Activated CD8-positive, alpha-beta memory T cell treated with anti-CD3 and anti-CD28 coated beads, Interleukin-2, amount 50 U/mL, for 1 hour (primary cell): ENCODE measurements around the gene DNAH11.
"Not testable (repeated sequence)": the region's sequence is repeated elsewhere in the genome, so short reads cannot be mapped to it uniquely, and the experiment has no call there.

ENCODE experiments used
- DNase-seq: peaks from one replicate; pipeline ENCODE4 v3.0.0-alpha.2; 2020; ENCODE audit errors: extremely low read depth

DNAH11 gene

DNA sequence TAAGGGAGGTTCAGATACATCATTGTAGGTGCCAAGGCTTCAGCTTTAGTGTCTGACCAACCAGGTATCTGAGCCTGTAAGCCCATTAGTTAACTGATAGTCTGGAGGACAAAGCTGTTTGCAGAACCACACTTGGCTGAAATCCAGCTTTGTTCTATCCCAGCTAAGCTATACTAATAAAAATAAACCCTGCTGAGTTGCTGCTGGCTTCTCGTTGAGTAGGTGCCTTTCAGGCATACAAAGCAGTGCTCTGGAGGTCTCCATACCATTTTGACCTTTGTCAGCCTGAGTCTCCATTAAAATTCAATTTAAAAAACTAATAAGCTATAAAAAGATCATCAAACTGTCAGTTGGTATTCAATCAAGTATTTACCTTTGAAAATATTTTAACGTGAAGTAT, 380.8 kb downstream of the DNAH11 start:
- DNase-seq, result no peak

DNA sequence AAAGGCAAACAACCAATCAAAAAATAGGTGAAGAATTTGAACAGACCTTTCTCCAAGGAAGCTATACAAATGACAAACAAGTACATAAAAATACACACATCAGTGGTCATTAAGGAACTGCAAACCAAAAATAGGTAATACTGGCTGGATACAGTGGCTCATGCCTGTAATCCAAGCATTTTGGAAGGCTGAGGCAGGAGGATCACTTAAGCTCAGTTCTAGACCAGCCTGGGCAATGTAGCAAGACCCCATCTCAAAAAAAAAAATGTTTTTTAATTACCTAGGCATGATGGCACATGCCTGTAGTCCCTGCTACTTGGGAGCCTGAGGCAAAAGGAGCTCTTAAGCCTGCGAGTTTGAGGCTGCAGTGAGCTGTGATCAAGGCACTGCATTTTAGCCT, 383.6 kb downstream of the DNAH11 start:
- no peak for DNase-seq

DNA sequence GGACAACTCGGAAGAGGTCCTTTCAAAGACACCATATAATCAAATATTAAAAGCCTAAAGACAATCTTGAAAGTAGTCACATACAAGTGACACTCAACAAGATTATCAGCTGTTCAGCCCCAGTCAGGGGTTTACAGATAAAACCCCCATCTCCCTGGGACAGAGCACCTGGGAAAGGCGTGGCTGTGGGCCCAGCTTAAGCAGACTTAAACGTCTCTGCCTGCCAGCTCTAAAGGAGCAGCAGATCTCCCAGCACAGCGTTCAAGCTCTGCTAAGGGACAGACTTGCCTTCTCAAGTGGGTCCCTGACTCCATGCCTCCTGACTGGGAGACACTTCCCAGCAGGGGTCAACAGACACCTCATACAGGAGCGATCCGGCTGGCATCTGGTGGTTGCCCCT, 384.9 kb downstream of the DNAH11 start:
- DNase-seq, result no peak

DNA sequence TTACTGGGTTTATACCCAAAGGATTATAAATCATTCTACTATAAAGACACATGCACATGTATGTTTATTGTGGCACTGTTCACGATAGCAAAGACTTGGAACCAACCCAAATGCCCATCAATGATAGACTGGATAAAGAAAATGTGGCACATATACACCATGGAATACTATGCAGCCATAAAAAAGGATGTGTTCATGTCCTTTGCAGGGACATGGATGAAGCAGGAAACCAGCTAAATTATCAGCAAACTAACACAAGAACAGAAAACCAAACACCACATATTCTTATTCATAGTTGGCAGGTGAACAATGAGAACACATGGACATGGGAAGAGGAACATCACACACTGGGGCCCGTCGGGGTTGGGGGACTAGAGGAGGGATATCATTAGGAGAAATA, 390.5 kb downstream of the DNAH11 start:
- not testable (repeated sequence) for DNase-seq

DNA sequence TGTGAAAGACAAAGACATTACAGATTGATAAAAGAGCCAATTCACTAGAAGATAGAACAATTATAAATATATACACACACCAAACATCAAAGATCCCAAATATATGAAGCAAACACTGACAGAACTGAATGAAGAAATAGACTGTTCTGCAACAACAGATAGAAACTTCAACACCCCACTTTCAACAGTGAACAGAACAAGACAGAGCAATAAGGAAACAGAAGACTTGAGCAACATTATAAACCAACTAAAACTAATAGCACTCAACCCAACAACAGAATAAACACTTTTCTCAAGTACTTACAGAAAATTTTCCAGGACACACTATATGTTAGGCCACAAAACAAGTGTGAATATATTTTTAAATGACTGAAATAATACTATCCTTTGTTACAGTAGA, 392.0 kb downstream of the DNAH11 start:
- no peak for DNase-seq

DNA sequence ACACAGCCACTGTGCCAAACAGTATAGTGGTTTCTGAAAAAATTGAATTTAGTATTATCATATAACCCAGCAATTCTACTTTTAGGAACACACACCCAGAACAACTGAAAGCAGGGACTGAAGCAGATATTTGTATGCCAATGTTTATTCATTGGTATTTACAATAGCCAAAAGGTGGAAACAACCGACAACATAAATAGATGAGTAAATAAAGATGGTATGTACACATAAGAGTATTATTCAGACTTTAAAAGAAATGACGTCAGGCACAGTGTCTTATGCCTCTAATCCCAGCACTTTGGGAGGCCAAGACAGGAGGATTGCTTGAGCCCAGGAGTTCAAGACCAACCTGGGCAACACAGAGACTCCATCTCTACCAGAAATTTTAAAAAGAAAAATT, 395.6 kb downstream of the DNAH11 start:
- no peak for DNase-seq

DNA sequence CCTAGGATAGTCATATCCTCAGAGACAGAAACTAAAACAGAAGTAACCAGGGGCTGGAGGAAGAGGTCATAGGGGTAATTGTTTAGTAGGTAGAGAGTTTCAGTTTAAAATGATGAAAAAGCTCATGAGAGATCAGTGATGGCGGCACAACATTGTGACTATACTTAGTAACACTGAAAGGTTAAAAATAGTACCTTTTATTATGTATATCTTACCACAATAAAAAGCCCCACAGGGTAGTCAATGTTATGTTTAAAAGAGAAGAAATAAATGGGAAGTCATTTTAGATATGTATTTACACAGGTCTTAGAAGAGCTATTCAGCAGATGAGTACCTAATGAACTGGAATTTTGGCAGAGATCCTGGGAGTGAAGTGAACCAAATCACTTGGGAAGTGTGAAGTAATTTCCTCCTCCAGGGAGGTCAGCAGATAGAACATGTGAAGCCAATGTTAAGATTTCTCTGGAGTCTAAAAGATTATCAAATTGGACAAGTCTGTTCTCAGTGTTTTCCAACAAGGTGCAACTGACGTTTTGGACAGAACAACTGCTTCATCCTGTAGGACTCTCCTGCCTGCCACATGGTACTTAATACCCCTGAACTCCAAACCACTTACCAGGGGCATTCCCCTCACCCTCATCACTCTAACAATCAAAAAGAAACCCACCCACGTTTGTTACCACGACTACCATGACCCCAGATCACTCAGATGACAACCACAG, 396.5 kb downstream of the DNAH11 start:
- no peak for DNase-seq

DNA sequence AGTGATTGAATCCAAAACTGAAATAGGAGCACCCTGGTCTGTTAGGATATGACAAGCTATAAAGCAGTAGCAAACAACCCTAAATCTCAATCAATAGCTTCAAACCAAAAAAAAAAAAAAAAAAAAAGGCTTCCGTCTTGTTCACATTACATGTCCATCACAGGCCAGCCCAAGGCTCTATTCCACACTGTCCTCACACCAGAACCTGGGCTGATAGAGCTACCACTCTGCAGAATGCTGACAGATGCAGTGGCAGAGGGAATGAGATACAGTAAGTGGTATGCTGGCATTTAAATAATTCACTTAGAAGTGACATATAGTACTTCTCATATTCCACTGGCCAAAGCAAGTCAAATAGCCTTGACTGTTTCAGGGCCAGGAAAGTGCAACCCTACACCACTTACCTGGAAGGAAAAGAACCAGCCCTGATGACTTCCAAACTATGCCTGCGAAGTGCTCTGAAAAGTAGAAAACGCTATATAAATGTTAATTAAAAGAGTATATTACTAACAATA, 397.1 kb downstream of the DNAH11 start:
- no peak for DNase-seq

DNA sequence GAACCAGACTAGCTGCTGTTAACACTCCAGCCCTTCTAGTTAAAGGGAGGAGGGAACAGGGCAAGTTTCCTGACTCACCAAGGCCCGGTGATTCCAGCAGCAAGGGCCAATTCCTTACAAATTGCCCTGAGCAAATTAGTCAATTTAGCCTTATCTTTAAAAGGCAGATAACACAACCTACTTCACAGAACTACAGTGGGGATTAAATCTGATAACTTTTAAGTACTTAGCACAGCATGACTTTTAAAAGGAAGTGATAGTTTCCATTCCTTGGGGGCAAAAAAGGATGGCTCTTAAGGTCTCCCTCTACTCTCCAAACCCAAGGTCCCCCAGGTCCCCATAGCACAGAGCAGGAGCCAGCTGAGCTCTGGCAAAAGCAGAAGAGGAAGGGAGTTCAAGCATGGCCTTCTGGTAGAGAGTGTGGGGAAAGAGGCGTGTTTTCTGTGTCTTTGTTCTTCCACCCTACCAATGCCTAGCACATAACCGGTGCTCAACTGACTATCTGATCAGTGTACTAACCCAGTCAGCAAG, 398.8 kb downstream of the DNAH11 start:
- DNase-seq, result no peak

DNA sequence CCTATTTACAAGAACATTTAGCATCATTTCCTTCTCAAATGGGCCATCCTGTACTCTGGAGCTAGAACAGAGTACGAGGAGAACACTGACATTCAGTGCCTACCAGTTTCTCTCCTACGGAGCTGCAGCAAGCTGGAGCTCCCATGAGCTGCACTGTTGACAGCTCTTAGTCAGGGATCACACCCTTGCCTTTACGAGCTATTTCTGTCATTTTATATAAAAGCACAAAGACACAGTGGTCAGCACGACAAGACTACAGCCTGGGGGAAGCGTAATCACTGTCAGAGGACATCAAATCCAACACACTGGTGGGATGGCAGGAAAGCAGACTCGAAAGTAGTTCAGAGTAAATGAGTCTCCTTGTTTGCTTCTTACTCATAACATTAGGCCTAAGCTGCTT, 400.1 kb downstream of the DNAH11 start:
- no peak for DNase-seq

DNA sequence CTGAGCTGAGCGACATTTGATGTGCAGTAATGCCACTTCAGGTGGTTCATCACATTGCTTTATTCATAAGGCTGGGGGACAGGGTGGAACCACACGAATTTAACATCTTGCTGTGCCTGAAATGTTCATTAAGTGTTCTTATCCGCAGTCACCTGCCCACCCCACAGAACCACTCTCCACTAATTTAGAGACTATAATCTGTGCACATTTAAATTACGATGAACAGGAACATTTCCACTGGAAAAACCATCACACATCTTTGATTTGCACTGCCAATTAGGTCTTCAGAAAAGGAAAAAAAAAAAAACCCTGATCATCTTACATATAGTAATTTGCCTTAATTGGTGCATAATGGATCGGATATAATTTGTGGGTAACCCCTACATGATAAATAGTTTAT, 400.6 kb downstream of the DNAH11 start:
- DNase-seq, result no peak

DNA sequence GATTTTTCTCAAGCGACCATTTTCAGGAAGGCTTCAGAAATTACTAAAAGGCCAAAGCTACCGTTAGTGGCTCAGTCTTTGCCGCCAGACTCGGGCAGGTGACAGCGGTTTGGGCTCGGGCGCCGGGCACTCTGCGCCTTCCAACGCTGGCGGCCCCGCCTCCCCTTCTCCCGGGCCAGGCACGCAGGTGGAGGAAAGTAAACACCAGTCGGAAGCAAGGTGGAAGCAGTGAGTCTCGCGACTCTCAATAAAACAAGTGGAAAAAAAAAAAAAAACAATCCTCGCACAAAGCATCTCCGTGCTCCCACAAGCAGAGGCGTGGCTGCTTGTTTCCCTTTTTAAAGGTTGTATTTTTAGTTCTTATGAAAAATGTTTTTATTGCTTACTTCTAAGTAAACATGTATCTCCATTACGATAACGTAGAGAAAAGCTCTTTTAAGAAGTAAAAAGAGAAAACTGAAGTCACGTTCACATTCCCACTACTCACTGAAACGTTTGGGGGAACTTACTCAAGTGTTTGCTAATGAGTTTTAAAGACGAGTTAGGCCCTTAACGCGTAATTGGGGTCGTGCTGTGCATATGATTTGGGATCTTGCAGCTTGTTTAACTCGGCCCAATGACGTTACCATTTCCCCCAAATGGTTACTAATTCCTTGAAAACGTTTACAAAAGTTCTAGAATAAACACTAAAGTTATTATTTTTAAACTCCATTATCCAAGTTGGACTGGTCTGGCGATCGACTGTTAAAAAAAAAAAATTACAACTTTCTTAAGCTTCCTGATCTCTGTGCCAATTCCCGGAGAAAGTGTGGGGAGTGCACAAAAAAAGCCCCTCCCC, 402.0 kb downstream of the DNAH11 start:
- DNase-seq, result no peak

DNA sequence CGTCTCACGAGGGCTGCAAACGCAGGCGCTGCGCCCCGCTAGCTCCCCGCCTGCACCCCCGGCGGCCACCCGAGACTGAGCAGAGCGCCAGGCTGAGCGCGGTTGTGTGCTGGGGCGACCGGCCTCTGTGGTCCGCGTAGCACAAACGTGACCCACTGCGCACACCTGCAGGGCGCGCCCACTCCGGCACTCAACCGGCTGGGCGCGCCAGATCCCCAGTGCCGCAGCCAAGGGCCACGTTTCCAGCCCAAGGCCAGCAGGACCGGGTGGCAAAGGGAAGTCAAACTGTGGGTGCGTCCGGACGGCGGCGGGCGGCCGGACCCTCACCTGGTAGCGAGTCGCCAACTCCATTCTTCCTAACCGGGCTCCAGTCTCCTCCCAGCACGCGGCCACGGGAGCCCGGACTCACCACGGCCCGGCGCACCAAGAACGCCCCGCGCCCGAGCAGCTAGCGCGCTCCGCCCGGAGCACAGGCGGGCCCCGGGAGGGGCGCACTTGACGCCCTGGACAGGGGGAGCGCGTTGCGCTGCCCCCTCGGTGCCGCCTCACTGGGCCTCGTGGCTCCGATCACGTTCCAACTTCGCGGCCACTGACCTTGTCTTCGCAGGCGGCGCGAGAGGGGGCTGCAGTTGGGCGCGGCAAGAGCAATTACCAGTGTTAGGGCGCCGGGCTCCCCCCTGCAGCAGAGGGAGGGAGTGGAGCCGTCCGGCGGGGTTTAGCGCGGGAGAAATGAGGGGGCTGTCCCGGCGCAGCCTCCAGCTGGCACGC, 402.8 kb downstream of the DNAH11 start, which contains the start of gene CDCA7L:
Gene CDCA7L (minus strand): TSS at position 446 of the 768 bp plus-strand sequence. CDS start 95 bp downstream, at position 351.
- no peak for DNase-seq

DNA sequence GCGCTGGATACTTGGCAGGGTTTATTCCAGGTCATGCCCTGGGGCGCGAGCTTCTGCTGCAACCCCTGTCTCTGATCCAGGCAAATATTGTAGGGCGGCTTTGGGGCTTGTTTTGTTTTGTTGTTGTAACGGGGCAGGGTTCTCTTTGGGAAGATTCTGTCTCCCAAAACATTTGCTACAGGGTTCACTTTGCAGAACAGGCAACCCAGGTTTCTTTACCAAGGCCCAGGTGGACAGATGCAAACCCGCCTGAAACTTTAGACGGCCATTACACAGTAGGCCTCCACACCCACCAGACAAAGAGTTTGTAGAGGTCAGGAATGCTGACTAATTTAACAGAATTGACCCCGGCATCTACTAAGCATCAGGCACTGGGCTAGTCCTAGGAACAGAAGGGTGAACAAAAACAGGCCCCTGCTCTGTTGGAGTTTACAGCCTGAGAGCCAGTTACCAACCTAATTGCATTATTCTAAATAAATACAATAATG, 403.4 kb downstream of the DNAH11 start:
- no peak for DNase-seq

DNA sequence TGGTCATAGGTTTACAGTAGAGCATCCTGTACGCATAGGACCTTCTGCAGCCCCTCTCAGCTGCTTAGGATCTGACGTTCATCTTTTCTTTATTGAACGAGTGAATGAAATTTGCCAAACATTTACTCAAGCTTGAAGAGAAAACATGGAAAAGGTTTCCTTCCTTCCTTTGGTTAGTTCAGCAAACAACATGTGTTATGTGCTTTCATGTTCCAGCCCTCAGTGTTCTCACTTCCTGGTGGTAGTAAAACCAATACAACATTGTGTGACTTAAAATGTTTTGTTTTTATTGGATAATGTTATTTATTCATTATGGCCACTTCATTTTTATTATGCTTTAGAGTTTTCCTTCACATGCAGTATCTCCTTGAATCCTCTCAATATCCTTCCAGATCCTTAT, 404.2 kb downstream of the DNAH11 start:
- DNase-seq, result no peak

DNA sequence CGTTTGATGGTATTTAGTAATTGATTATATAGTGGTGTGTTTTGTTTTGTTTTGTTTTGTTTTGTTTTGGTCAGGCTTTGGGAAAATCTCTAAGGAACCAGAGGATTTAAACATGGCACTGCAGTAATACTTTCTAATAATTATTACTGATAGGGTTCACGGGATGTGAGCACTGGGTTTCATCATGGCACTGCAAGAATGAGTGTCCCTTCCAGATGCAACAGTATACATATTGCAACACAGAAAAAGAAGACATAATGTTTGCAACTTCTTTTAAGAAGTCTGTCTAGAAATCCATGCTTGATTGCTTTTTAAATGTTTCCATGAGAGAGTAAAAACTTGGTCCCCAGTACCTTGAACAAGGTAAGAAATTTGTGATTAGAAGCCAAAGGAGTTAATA, 405.1 kb downstream of the DNAH11 start:
- DNase-seq, result no peak

DNA sequence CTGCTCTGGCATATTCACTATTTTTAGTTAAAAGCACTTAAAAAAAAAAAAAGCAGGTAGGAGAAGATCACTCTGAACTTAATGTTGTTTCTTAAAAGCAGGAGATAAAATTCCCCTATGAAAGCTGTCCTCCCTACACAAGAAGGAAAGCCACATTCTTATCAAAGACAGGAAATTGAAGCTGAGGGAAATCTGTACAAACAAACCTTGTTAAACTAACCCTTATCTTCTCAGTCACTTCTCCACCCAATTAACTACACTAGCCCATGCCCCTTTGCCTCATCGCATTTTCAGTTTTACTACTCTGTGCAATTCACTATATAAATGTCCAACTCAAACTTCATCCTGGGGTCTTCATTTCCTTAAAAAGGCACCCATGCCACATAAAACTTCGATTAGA, 405.5 kb downstream of the DNAH11 start:
- no peak for DNase-seq

DNA sequence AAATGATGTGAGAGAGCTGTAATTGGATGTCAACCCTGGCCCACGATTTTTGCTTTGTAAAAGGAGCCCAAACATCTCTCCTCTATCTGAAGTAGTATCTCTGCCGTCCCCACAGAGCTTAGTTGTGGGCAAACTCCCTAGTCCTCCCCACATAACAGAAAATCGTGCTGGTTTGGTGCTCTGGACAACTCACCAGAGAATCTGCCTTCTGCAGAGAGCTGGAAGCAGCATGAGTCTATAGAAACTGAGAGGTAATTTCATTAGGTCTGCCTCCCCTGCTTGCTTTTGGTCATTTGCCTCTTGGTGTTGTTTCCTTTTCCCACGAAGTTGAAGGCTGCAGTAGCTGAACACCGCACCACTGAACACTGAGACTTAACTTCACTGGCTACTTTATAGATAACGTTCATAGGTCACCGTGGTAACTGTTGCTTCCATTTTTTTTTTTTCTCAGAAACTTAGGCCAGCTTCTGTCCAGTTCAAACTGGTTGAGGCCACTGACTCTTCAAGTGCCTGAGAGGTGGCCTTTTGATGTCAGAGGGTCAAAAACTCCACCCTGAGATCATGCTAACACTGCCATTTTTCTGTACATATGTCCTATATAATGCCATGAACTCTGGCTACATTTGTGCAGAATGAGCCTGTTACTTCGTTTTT, 406.2 kb downstream of the DNAH11 start:
- no peak for DNase-seq
